GM12891 (cell line): Measurements from ENCODE around the gene CLIC1.

ENCODE experiments used
- POLR2A ChIP-seq: IDR thresholded peaks from 2 replicates; pipeline ENCODE4 v1.6.1; 2011; ENCODE audit warnings: low read depth, low read length, control low read depth
- POLR2AphosphoS5 ChIP-seq: IDR thresholded peaks from 2 replicates; pipeline ENCODE4 v1.6.1; 2011; ENCODE audit warnings: low read depth, low read length, control low read depth
- TAF1 ChIP-seq: IDR thresholded peaks from 2 replicates; pipeline ENCODE4 v1.6.1; 2011; ENCODE audit warnings: low read depth, low read length, control low read depth

DNA sequence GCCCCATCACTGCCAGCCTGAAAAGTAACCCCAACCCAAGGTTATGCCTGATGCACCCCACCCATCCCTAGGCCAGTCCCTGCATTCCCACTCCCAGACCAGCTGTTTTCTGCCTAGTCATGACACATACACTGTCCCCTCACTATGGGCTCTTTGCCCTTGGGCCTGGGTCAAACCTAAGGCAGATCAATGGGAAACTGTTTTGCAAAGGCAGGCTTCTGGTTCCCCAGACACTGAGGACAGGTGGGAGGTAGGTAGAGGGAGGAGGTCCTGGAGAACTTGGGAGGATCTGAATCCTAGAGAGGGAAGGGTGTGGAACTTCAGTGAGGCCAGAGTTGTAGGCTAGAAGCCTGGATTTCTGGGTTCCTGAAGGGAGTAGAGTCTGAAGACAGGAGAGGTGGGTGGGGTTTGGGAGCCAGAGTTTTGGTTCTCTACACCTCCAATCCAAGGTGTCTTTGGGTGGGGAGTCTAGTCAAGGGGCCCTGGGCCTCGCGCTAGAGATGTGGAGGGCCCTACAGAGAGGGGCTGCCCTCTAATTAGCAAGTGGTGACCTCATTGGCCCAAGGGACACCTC lies 2.0 kb downstream of the CLIC1 start:
- TF ChIP-seq POLR2A (no peak), POLR2AphosphoS5 (no peak), TAF1 (no peak)
